IMR-90 (cell line): ENCODE measurements around the gene FSTL5. TPM values are rescaled to one million over a fixed set of nuclear protein-coding genes. Genes with fewer than 3 reads are reported as not detected.

Experiments
- ATAC-seq: fragments of 200-7000 bp; cut with Tn5 transposase; 2 replicates; pipeline ENCODE4 v1.9.1; 2020; ENCODE audit warnings: low read depth, mild to moderate bottlenecking, moderate library complexity
- BruUV-seq: library from RNA; stranded (reverse); fragments of 400-500 nt; replicated peaks from 2 replicates; lab custom pipeline; 2021; lab: Mats Ljungman, UMichigan
- CTCF ChIA-PET: fragments of 300-600 bp; formaldehyde crosslinking; extraction: SDS; loops from one replicate; lab custom pipeline; 2021; ENCODE audit warnings: antibody characterized with exemption; lab: Yijun Ruan, JAX
- POLR2A ChIA-PET: fragments of 300-600 bp; sonication (Branson Sonifier 250); formaldehyde crosslinking; loops from one replicate; lab custom pipeline; 2022; ENCODE audit warnings: antibody characterized with exemption; ENCODE audit not compliant: unreplicated experiment; lab: Charles Lee
- DNase-seq: peaks from one replicate; pipeline ENCODE4 v3.0.0; 2013
- H2AFZ ChIP-seq: replicated peaks from 2 replicates; pipeline ENCODE3; 2013; ENCODE audit warnings: low read length, mild to moderate bottlenecking; ENCODE audit not compliant: poor library complexity
- H2AK5ac ChIP-seq: 2 replicates; pipeline ENCODE4 v1.6.1; 2013; ENCODE audit warnings: low read depth, low read length, inconsistent platforms
- H2AK9ac ChIP-seq: replicated peaks from 2 replicates; pipeline ENCODE3; 2013; ENCODE audit warnings: mild to moderate bottlenecking, low read depth, low read length, moderate library complexity; ENCODE audit not compliant: poor library complexity
- H2BK120ac ChIP-seq: 2 replicates; pipeline ENCODE4 v1.6.1; 2013; ENCODE audit warnings: low read depth, low read length, inconsistent platforms
- H2BK15ac ChIP-seq: 3 replicates; pipeline ENCODE4 v1.6.1; 2013; ENCODE audit warnings: low read depth, low read length, inconsistent platforms
- H2BK20ac ChIP-seq: 2 replicates; pipeline ENCODE4 v1.6.1; 2013; ENCODE audit warnings: low read depth, mild to moderate bottlenecking, inconsistent platforms, low read length, moderate library complexity
- H2BK5ac ChIP-seq: 2 replicates; pipeline ENCODE4 v1.6.1; 2013; ENCODE audit warnings: mild to moderate bottlenecking, low read depth, low read length, inconsistent platforms; ENCODE audit not compliant: poor library complexity, severe bottlenecking
- H3K14ac ChIP-seq: replicated peaks from 2 replicates; pipeline ENCODE4 v1.6.1; 2013; ENCODE audit warnings: low read depth, low read length, inconsistent platforms
- H3K18ac ChIP-seq: 2 replicates; pipeline ENCODE4 v1.6.1; 2013; ENCODE audit warnings: low read depth, low read length, control low read depth
- H3K23ac ChIP-seq: 2 replicates; pipeline ENCODE4 v1.6.1; 2013; ENCODE audit warnings: low read depth, low read length, inconsistent platforms
- H3K27ac ChIP-seq: 2 replicates; pipeline ENCODE4 v1.5.1; 2013; ENCODE audit warnings: mild to moderate bottlenecking, control low read depth, low read length; ENCODE audit not compliant: insufficient read depth
- H3K27me3 ChIP-seq: 2 replicates; pipeline ENCODE4 v1.6.1; 2013; ENCODE audit warnings: low read length; ENCODE audit not compliant: control insufficient read depth, insufficient read depth
- H3K36me3 ChIP-seq: 2 replicates; pipeline ENCODE4 v1.6.1; 2013; ENCODE audit warnings: low read length, mixed read lengths; ENCODE audit not compliant: control insufficient read depth, insufficient read depth
- H3K4ac ChIP-seq: 2 replicates; pipeline ENCODE4 v1.6.1; 2013; ENCODE audit warnings: low read depth, low read length, inconsistent platforms
- H3K4me1 ChIP-seq: 2 replicates; pipeline ENCODE4 v1.6.1; 2013; ENCODE audit warnings: low read length, mixed read lengths; ENCODE audit not compliant: control insufficient read depth, insufficient read depth
- H3K4me2 ChIP-seq: 2 replicates; pipeline ENCODE4 v1.6.1; 2013; ENCODE audit warnings: low read depth, mild to moderate bottlenecking, control low read depth, low read length, moderate library complexity
- H3K4me3 ChIP-seq: 2 replicates; pipeline ENCODE4 v1.5.1; 2013; ENCODE audit warnings: low read depth, mild to moderate bottlenecking, control low read depth, low read length, moderate library complexity; ENCODE audit not compliant: insufficient read depth
- H3K56ac ChIP-seq: 2 replicates; pipeline ENCODE4 v1.6.1; 2013; ENCODE audit warnings: low read length, inconsistent platforms; ENCODE audit not compliant: insufficient read depth; ENCODE audit errors: extremely low read depth
- H3K79me1 ChIP-seq, 2 experiments: 2 replicates each; pipeline ENCODE4 v1.6.1; 2013; ENCODE audit warnings: low read length in 2 of 2, inconsistent platforms in 1 of 2, low read depth in 1 of 2
- H3K9ac ChIP-seq: 2 replicates; pipeline ENCODE4 v1.6.1; 2013; ENCODE audit warnings: low read depth, low read length, control low read depth
- H3K9me1 ChIP-seq: 2 replicates; pipeline ENCODE4 v1.6.1; 2013; ENCODE audit warnings: low read length, inconsistent platforms; ENCODE audit not compliant: insufficient read depth
- H3K9me3 ChIP-seq: 2 replicates; pipeline ENCODE4 v1.6.1; 2013; ENCODE audit warnings: low read length; ENCODE audit not compliant: control insufficient read depth, insufficient read depth
- H4K20me1 ChIP-seq: 2 replicates; pipeline ENCODE4 v1.6.1; 2013; ENCODE audit warnings: low read length, inconsistent platforms; ENCODE audit not compliant: insufficient read depth
- H4K5ac ChIP-seq: 2 replicates; pipeline ENCODE4 v1.6.1; 2013; ENCODE audit warnings: mild to moderate bottlenecking, low read depth, low read length, control low read depth
- H4K8ac ChIP-seq, 2 experiments: 2 replicates each; pipeline ENCODE4 v1.6.1; 2013; ENCODE audit warnings: low read depth in 2 of 2, low read length in 2 of 2, control low read depth in 1 of 2, inconsistent platforms in 1 of 2
- H4K91ac ChIP-seq: 2 replicates; pipeline ENCODE4 v1.6.1; 2013; ENCODE audit warnings: low read depth, low read length, inconsistent platforms; ENCODE audit not compliant: insufficient read depth
- CEBPB ChIP-seq: IDR thresholded peaks from 2 replicates; pipeline ENCODE4 v1.6.1; 2012; ENCODE audit warnings: low read depth, low read length, improper control_type of control experiment
- CHD1 ChIP-seq: IDR thresholded peaks from 2 replicates; pipeline ENCODE4 v1.6.1; 2012; ENCODE audit warnings: low read depth, low read length, improper control_type of control experiment
- MAFK ChIP-seq: IDR thresholded peaks from 2 replicates; pipeline ENCODE4 v1.6.1; 2012; ENCODE audit warnings: low read depth, low read length, improper control_type of control experiment
- NFE2L2 ChIP-seq: fragments of 150-350 bp; IDR thresholded peaks from 2 replicates; pipeline ENCODE4 v1.6.1; 2016; ENCODE audit warnings: low read depth, mild to moderate bottlenecking, low read length
- POLR2A ChIP-seq: IDR thresholded peaks from 2 replicates; pipeline ENCODE4 v1.6.1; 2012; ENCODE audit warnings: mild to moderate bottlenecking, low read depth, low read length
- SMC3 ChIP-seq: fragments of 150-350 bp; IDR thresholded peaks from 2 replicates; pipeline ENCODE4 v1.6.1; 2016; ENCODE audit warnings: low read depth, mild to moderate bottlenecking, antibody characterized with exemption, low read length, moderate library complexity
- WGBS, 2 experiments: methylation state at CpG; one replicate each; pipeline versions ENCODE4 v1.1.5 to v1.1.7; 2013; ENCODE audit warnings: missing lambda C conversion rate in 2 of 2; ENCODE audit not compliant: insufficient read length in 1 of 2; ENCODE audit errors: extremely low coverage in 2 of 2; 5-methylcytosine and 5-hydroxymethylcytosine counted together
- dilution Hi-C: fragments of 300-500 bp; cut with HindIII; formaldehyde crosslinking; loops from one replicate; pipeline ENCODE4 v1.14.3; 2018; ENCODE audit warnings: low sequenced_read_pairs; ENCODE audit not compliant: unreplicated experiment
- in situ Hi-C: fragments of 300-500 bp; cut with MboI; formaldehyde crosslinking; loops from 3 replicates; pipeline ENCODE4 v1.14.3; 2019; ENCODE audit warnings: low sequenced_read_pairs, inconsistent platforms, mixed read lengths
- intact Hi-C: fragments of 100-400 bp; cut with micrococcal nuclease; formaldehyde crosslinking; loops from 2 replicates; pipeline ENCODE4 v1.10.0; 2022
- polyA plus RNA-seq, 3 experiments: library from polyadenylated mRNA; depleted of rRNA; stranded (reverse); fragments of >200 nt; gene quantifications; 2 replicates each; pipeline ENCODE4 v1.2.3, GENCODE V29; 2012; ENCODE audit warnings: low replicate concordance in 1 of 3
- total RNA-seq: library from RNA; depleted of rRNA; stranded (reverse); fragments of >200 nt; gene quantifications from 2 replicates; pipeline ENCODE4 v1.2.3, GENCODE V29; 2012

FSTL5 gene
- total and polyA plus RNA-seq, 2 of the 4 experiments (the other 2 are of a cell fraction) = under 0.01 TPM; not detected in 1

GRCh38 chr4:161364681-161365080, 799.1 kb downstream of the FSTL5 start:
- Histone ChIP-seq H3K9ac (no peak overlapping the region), H3K4me1 (no peaks in the 10 kb centered on the region), H4K20me1 (no peaks in the 10 kb centered on the region), H4K5ac (no peak overlapping the region), H3K4me2 (no peak overlapping the region), H3K27me3 (no peaks in the 10 kb centered on the region), H3K4me3 (no peak overlapping the region), H3K4ac (no peak overlapping the region), H3K18ac (no peak overlapping the region), H2AK9ac (no peak overlapping the region), H2BK20ac (no peak overlapping the region), H2AK5ac (no peak overlapping the region), H4K8ac (no peak overlapping the region), H2BK15ac (no peak overlapping the region), H3K23ac (no peak overlapping the region), H2BK120ac (no peak overlapping the region), H3K14ac (no peak overlapping the region), H3K9me1 (no peaks in the 10 kb centered on the region), H3K9me3 (peaks cover 3% of the 10 kb centered on the region; the same call in 1 of the 2 replicates), H2BK5ac (no peak overlapping the region), H3K56ac (no peak overlapping the region), H4K91ac (no peak overlapping the region), H3K27ac (no peak overlapping the region), H3K36me3 (no peaks in the 10 kb centered on the region), H3K79me1 (no peaks in the 10 kb centered on the region), H2AFZ (no peak overlapping the region)
- no peak for ATAC-seq
- TF ChIP-seq POLR2A = no peak
- TF ChIP-seq CHD1 = no peak
- no peak for TF ChIP-seq NFE2L2
- no peak for TF ChIP-seq MAFK
- TF ChIP-seq SMC3 = no peak
- TF ChIP-seq CEBPB = no peak
- ChIA-PET POLR2A (no interaction called here), CTCF (no interaction called here)
- no peak for DNase-seq
- dilution Hi-C loops = no loop called here
- no TSS peak for BruUV-seq
- in situ Hi-C loops = no loop called here
- WGBS, 2 experiments = no CpG with 5 or more reads among the region's 3 CpGs
- intact Hi-C loops = no loop called here
